Natural killer cell treated with Interleukin-12 subunit alpha and Interleukin-12 subunit beta and Interleukin-15 and Interleukin-18, amount 100 ng/mL, for 72 hours (primary cell): ENCODE results near the gene TRAPPC3L. TPM values are rescaled to one million over a fixed set of nuclear protein-coding genes. Genes with fewer than 3 reads are reported as not detected.

ENCODE experiments used
- ATAC-seq, 2 donors: fragments of 150-1000 bp; cut with Tn5 transposase in 1 of 2; sonication (Bioruptor Pico), chemical (Tn5 transposase) in 1 of 2; 2 replicates each; pipeline ENCODE4 v1.10.0; 2021
- DNase-seq: peaks from one replicate; pipeline ENCODE4 v3.0.0; 2022; ENCODE audit warnings: low spot score
- H3K27ac Mint-ChIP-seq, 2 donors: 1 replicate in 1 of 2; 2 replicates in 1 of 2; pipeline ENCODE4 v1.8.0; 2022; ENCODE audit warnings: mixed read lengths in 2 of 2, mild to moderate bottlenecking in 1 of 2, moderate library complexity in 1 of 2
- H3K27me3 Mint-ChIP-seq, 2 donors: 1 replicate in 1 of 2; 2 replicates in 1 of 2; pipeline ENCODE4 v1.8.0; 2022; ENCODE audit warnings: mixed read lengths in 2 of 2
- H3K36me3 Mint-ChIP-seq: one replicate; pipeline ENCODE4 v1.8.0; 2022; ENCODE audit warnings: mixed read lengths
- H3K4me1 Mint-ChIP-seq, 2 donors: 1 replicate in 1 of 2; 2 replicates in 1 of 2; pipeline ENCODE4 v1.8.0; 2022; ENCODE audit warnings: low read depth in 2 of 2, mixed read lengths in 2 of 2, mild to moderate bottlenecking in 1 of 2
- H3K4me3 Mint-ChIP-seq: one replicate; pipeline ENCODE4 v1.8.0; 2022; ENCODE audit warnings: mixed read lengths
- H3K9me3 Mint-ChIP-seq: 2 replicates; pipeline ENCODE4 v1.8.0; 2022; ENCODE audit warnings: mixed read lengths
- total RNA-seq, 2 donors: library from RNA; stranded (reverse); gene quantifications; one replicate each; pipeline ENCODE4 v1.2.3, GENCODE V29; 2022

Gene TRAPPC3L
- total RNA-seq, 2 donors from 2014 or later, result not detected

- peaks cover 2% of the 10 kb centered on the region for H3K36me3 Mint-ChIP-seq
- peak overlapping the region in 1 of 2 donors; percentile 64 for H3K27ac Mint-ChIP-seq
- H3K4me1 Mint-ChIP-seq, result peaks cover 41 to 51% of the 10 kb centered on the region in 2 donors
- peak overlapping the region; percentile 6 for H3K4me3 Mint-ChIP-seq
- no peak for DNase-seq
- peaks cover 10 to 12% of the 10 kb centered on the region in 2 donors for H3K27me3 Mint-ChIP-seq
- no peaks in the 10 kb centered on the region for H3K9me3 Mint-ChIP-seq
- ATAC-seq, result peak; percentile 41 to 63
Observed at GRCh38 chr6:116445102-116445501, 100.4 kb downstream of the TRAPPC3L start.

Other genes starting within 250 kb of the TRAPPC3L start
- gene DSE, start 174.7 kb downstream of the TRAPPC3L start, total RNA-seq, result 10 to 100 TPM; 21.9 to 25.9 TPM
- gene CALHM6, start 84.3 kb downstream of the TRAPPC3L start, total RNA-seq, result 1 to 10 TPM; 8.0 to 9.6 TPM
- not detected for gene CALHM5, start 34.0 kb downstream of the TRAPPC3L start, total RNA-seq
- not detected for gene CALHM4, start 8.1 kb upstream of the TRAPPC3L start, total RNA-seq
- gene RWDD1, start 25.8 kb upstream of the TRAPPC3L start, total RNA-seq, result 10 to 100 TPM; 36.5 to 36.8 TPM
- gene RSPH4A, start 70.8 kb upstream of the TRAPPC3L start, total RNA-seq, result under 1 TPM; 0.24 to 0.95 TPM
- 10 to 100 TPM; 27.0 to 29.4 TPM for gene ZUP1, start 123.1 kb upstream of the TRAPPC3L start, total RNA-seq
- gene KPNA5, start 135.5 kb upstream of the TRAPPC3L start, total RNA-seq, result 10 to 100 TPM in 1 of 2 donors, 1 to 10 TPM in 1; 7.6 to 10.5 TPM
- gene FAM162B, start 220.0 kb upstream of the TRAPPC3L start, total RNA-seq, result not detected